RPMI8226 (cell line): ENCODE data around the gene FAHD2A.
"Not testable (repeated sequence)": the region's sequence is repeated elsewhere in the genome, so short reads cannot be mapped to it uniquely, and the experiment has no call there.

Experiments
- DNase-seq: peaks from one replicate; pipeline ENCODE4 v3.0.0-alpha.2; 2015

The FAHD2A gene

GRCh38 chr2:95442474-95443099 lies 40.1 kb downstream of the FAHD2A start:
- DNase-seq = not testable (repeated sequence)

DNA sequence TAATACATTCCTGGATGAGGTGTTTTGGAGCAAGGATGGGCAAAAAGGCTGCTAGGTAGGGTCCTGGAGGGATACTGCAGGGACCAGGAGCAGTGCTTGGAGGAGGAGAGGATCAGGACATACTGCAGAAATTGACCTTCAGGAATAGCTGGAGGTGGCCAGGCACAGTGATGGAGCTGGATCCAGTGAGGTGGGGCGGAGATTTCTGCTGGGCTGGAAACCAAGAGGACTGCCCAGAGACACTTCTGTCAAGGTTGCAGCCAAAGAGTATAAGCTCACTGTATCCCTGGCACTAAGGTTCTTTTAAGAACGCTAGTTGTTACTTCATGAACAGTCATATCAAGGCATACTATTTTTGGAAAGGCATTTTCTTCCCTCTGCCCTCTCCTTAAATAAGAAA lies 42.8 kb downstream of the FAHD2A start:
- DNase-seq = not testable (repeated sequence)

- DNase-seq = not testable (repeated sequence)
Observed at GRCh38 chr2:95463292-95463691, 60.8 kb downstream of the FAHD2A start.
